Rectal smooth muscle tissue (tissue), 1 donor: ENCODE results near the gene EFS.
A peak's percentile ranks its signal among the peaks of the same experiment; 100 is the strongest.

ENCODE experiments used
- H3K27ac ChIP-seq: one replicate; pipeline ENCODE4 v1.7.0; 2013; ENCODE audit warnings: low read depth, low read length, inconsistent platforms
- H3K27me3 ChIP-seq: one replicate; pipeline ENCODE4 v1.7.0; 2013; ENCODE audit warnings: low read length; ENCODE audit not compliant: control insufficient read depth, insufficient read depth
- H3K36me3 ChIP-seq: one replicate; pipeline ENCODE4 v1.7.0; 2013; ENCODE audit warnings: low read length; ENCODE audit not compliant: control insufficient read depth, insufficient read depth
- H3K4me1 ChIP-seq: one replicate; pipeline ENCODE4 v1.7.0; 2013; ENCODE audit warnings: low read length; ENCODE audit not compliant: control insufficient read depth, insufficient read depth
- H3K4me3 ChIP-seq: one replicate; pipeline ENCODE4 v1.7.0; 2013; ENCODE audit warnings: low read length
- H3K9ac ChIP-seq: one replicate; pipeline ENCODE4 v1.7.0; 2013; ENCODE audit warnings: low read length

Gene EFS

DNA sequence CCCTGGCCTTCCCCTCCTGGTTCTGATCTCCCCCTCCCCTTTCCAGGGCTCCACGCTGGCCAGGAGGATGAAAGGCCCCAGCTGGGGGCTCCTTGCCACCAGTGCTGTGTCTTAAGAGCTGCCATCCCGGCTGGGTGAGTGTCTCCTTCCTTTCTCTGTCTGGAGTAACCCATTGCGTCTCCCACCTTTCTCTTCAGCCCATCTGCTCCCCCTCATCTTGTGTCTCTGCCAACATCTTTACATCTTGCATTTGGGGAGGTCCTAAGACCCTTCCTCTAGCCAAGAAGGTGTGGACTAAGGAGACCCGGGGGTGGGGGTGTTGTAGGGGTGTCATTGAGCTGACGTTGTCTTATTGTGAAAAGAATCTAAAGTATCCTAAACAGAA is 57.8 kb downstream of the EFS start:
- peaks cover 10% of the 10 kb centered on the region for H3K36me3 ChIP-seq
- peak overlapping the region; percentile 93 for H3K4me3 ChIP-seq
- H3K4me1 ChIP-seq, result peaks cover 16% of the 10 kb centered on the region
- no peaks in the 10 kb centered on the region for H3K27me3 ChIP-seq
- H3K9ac ChIP-seq, result peak overlapping the region; percentile 43
- H3K27ac ChIP-seq, result peak overlapping the region; percentile 87

DNA sequence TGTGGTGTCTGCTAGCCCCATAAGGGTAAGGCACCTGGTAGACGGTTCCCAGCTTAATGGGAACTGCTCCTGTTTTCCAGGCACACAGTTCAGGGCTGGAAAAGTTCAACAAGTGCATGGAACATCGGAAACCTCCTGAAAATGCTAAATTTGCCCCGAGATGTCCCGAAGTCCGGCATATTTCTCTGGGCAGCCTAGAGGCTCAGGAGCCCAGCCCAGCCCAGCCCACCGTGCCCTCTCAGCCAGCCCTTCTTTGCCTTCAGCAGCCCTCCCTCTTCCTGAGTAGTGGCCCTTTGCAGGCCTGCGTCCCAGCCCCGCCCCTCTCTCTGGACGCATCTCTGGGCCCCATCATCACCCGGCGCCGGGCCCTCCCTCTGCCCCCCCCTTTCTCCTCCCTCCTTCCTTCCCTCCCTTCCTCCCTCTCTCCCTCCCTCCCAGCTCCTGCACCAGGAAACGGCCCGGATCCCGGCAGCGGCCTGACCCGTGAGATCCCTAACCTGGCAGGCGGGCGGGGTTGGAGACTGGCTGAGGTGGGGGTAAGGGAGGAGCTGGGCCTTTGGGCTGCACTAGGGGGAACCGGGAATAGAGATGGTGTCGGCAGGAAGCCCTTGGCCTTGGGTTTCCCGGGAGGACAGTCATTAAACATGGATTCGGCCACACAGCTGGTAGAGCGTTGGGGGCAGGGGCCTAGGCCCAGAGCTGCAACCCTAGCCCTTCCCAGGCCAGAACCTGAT is 58.4 kb downstream of the EFS start, which contains the start of gene BCL2L2:
Gene BCL2L2, plus strand, starts transcription at position 422 of the 734 bp plus-strand sequence. CDS start 935 bp downstream, outside the sequence.
- Histone ChIP-seq H3K4me1 (peaks cover 16% of the 10 kb centered on the region), H3K36me3 (peaks cover 10% of the 10 kb centered on the region), H3K27me3 (no peaks in the 10 kb centered on the region), H3K9ac (peak within 1 kb of the TSS; percentile 43), H3K27ac (peak within 1 kb of the TSS; percentile 87), H3K4me3 (peak within 1 kb of the TSS; percentile 93)
